ENCODE results near the gene EGFR.

EGFR gene

DNA sequence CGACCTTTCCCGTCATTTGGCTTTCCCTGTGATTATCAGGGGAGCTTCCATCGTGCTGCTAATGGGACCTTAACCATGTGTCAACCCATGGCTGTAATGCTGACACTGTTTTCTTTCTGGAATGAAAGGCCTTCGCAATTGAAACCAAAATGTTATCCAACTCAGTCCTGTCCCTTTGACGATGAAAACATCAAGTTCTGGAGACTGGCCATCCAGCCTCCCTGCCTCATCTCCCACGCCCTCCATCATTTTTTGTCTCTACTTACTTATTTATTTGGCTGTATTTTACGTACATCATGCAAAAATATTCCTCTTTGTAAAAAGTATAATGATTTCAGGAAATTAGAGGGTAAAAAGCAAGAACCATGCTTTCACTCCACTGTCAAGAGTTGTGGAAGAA lies 69.8 kb downstream of the EGFR start:
- no peak overlapping the region for H3K4me2 ChIP-seq (ENCODE audit: low read depth, low read length, poor library complexity, severe bottlenecking)
- no peaks in the 10 kb centered on the region for H3K27me3 ChIP-seq (ENCODE audit: low read length)
- no peaks in the 10 kb centered on the region for H3F3A ChIP-seq (ENCODE audit: insufficient read depth)
- H3K9ac ChIP-seq (ENCODE audit: low read length) = no peak overlapping the region
- H3K36me3 ChIP-seq (ENCODE audit: low read length) = no peaks in the 10 kb centered on the region
- H3K27ac ChIP-seq (ENCODE audit: low read depth, low read length) = no peak overlapping the region
- H3K9me3 ChIP-seq (ENCODE audit: insufficient read depth, low read length) = no peaks in the 10 kb centered on the region
- no peak overlapping the region for H3K4me3 ChIP-seq (ENCODE audit: insufficient read depth, low read length, poor library complexity, severe bottlenecking)
- no peaks in the 10 kb centered on the region for H4K20me1 ChIP-seq (ENCODE audit: low read depth, low read length)
- no peak overlapping the region for H2AFZ ChIP-seq (ENCODE audit: low read depth, low read length, severe bottlenecking)
- H3K9me2 ChIP-seq (replicated peaks; ENCODE audit: insufficient read depth, low read length) = no peaks in the 10 kb centered on the region
- TF ChIP-seq EZH2phosphoT487 (conservative IDR thresholded peaks at IDR 0.05; ENCODE audit: low read length) (no peak), CTCF (IDR thresholded peaks at IDR 0.05; ENCODE audit: insufficient read depth, low read length, poor library complexity, severe bottlenecking) (no peak)
- H3K79me2 ChIP-seq (ENCODE audit: insufficient read depth, low read length) = no peaks in the 10 kb centered on the region

DNA sequence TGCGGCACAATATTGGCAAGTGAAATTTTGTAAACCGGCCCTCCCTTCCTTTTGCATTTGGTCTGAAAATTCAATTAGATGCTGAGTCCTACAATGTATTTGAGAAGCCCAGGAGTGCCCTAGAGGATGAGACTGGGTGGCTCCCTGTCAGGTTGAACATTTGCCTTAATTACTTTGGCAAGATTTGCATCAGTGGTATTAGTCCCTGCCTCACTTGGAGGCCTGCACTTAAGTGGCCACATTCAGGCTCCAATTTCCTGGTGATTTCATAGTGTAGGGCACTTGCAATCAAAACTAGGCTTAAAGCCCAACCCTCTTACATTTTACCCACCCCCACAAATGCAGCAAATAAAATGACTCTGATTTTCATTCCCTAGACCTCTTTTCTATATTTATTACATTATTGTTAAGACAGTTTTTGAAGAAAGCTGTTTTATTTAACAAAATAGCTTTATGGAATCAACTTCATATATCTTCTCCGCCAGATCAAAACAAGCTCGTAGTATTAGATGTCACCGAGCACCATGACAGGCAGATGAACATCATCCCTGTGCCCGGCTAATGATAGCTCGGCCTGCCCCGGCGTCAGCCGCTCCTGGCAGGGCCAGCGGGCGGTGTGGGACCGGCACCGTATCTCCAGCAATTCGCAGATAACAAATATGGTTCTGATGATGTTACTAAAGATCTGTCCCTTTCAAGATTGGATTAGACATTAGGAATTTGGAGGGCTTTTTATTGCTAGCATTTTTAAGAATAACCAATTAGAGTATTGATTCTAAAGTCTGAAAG lies 73.6 kb downstream of the EGFR start:
- H3K4me2 ChIP-seq (ENCODE audit: low read depth, low read length, poor library complexity, severe bottlenecking) = no peak overlapping the region
- no peak overlapping the region for H3K27ac ChIP-seq (ENCODE audit: low read depth, low read length)

DNA sequence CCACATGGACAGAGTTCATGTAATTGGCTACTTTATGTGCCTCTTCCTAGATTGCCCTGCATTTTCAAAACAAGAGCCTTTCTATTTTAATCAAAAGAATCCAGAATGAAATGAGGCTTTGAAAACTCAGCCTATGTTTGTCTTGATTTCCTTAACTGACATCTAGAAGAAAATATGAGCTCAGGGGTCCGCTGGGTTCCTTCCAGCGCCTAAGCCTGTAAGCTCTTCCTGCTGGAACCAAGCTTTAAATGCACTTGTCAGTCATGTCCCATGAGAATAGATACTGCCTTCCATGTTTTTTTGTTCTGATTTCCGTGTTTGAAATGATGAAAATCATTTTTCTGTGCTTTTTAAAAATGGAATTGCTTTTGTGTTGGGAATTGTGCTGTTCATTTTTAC lies 74.2 kb downstream of the EGFR start:
- H3K4me3 ChIP-seq (ENCODE audit: insufficient read depth, low read length, poor library complexity, severe bottlenecking) = no peak overlapping the region
- no peak overlapping the region for H2AFZ ChIP-seq (ENCODE audit: low read depth, low read length, severe bottlenecking)
- H3K4me2 ChIP-seq (ENCODE audit: low read depth, low read length, poor library complexity, severe bottlenecking) = no peak overlapping the region
- no peaks in the 10 kb centered on the region for H3K9me2 ChIP-seq (replicated peaks; ENCODE audit: insufficient read depth, low read length)
- no peak overlapping the region for H3K9ac ChIP-seq (ENCODE audit: low read length)
- no peaks in the 10 kb centered on the region for H3K79me2 ChIP-seq (ENCODE audit: insufficient read depth, low read length)
- TF ChIP-seq EZH2phosphoT487 (conservative IDR thresholded peaks at IDR 0.05; ENCODE audit: low read length) = no peak
- no peak for TF ChIP-seq CTCF (IDR thresholded peaks at IDR 0.05; ENCODE audit: insufficient read depth, low read length, poor library complexity, severe bottlenecking)
- no peaks in the 10 kb centered on the region for H3K9me3 ChIP-seq (ENCODE audit: insufficient read depth, low read length)
- H3K36me3 ChIP-seq (ENCODE audit: low read length) = no peaks in the 10 kb centered on the region
- no peaks in the 10 kb centered on the region for H3K27me3 ChIP-seq (ENCODE audit: low read length)
- H4K20me1 ChIP-seq (ENCODE audit: low read depth, low read length) = no peaks in the 10 kb centered on the region
- no peaks in the 10 kb centered on the region for H3F3A ChIP-seq (ENCODE audit: insufficient read depth)
- no peak overlapping the region for H3K27ac ChIP-seq (ENCODE audit: low read depth, low read length)

More for the DNA sequence above, 73.6 kb downstream of the EGFR start:
- Histone ChIP-seq H2AFZ (ENCODE audit: low read depth, low read length, severe bottlenecking) (no peak overlapping the region), H3F3A (ENCODE audit: insufficient read depth) (no peaks in the 10 kb centered on the region), H4K20me1 (ENCODE audit: low read depth, low read length) (no peaks in the 10 kb centered on the region), H3K4me3 (ENCODE audit: insufficient read depth, low read length, poor library complexity, severe bottlenecking) (no peak overlapping the region), H3K36me3 (ENCODE audit: low read length) (no peaks in the 10 kb centered on the region), H3K9ac (ENCODE audit: low read length) (no peak overlapping the region), H3K79me2 (ENCODE audit: insufficient read depth, low read length) (no peaks in the 10 kb centered on the region), H3K27me3 (ENCODE audit: low read length) (no peaks in the 10 kb centered on the region), H3K9me2 (replicated peaks; ENCODE audit: insufficient read depth, low read length) (no peaks in the 10 kb centered on the region), H3K9me3 (ENCODE audit: insufficient read depth, low read length) (no peaks in the 10 kb centered on the region)
- TF ChIP-seq EZH2phosphoT487 (conservative IDR thresholded peaks at IDR 0.05; ENCODE audit: low read length) (no peak), CTCF (IDR thresholded peaks at IDR 0.05; ENCODE audit: insufficient read depth, low read length, poor library complexity, severe bottlenecking) (no peak)
